Chondrocyte (in vitro differentiated cells): ENCODE data around the gene NYAP2. TPM values are rescaled to one million over a fixed set of nuclear protein-coding genes. Genes with fewer than 3 reads are reported as not detected.

ENCODE experiments used
- DNase-seq: peaks from one replicate; pipeline ENCODE4 v3.0.0; 2021; ENCODE audit warnings: mixed read lengths, low spot score
- H3K27ac Mint-ChIP-seq: one replicate; pipeline ENCODE4 v1.8.0; 2021; ENCODE audit warnings: mild to moderate bottlenecking, moderate library complexity, mixed read lengths; ENCODE audit not compliant: unreplicated experiment
- H3K27me3 Mint-ChIP-seq: 2 replicates; pipeline ENCODE4 v1.8.0; 2021; ENCODE audit warnings: low read depth, mixed read lengths
- H3K36me3 Mint-ChIP-seq: 2 replicates; pipeline ENCODE4 v1.8.0; 2021; ENCODE audit warnings: low read depth, mixed read lengths
- H3K4me1 Mint-ChIP-seq: 2 replicates; pipeline ENCODE4 v1.8.0; 2021; ENCODE audit warnings: low read depth, mild to moderate bottlenecking, mixed read lengths
- H3K4me3 Mint-ChIP-seq: one replicate; pipeline ENCODE4 v1.8.0; 2021; ENCODE audit warnings: mild to moderate bottlenecking, moderate library complexity, mixed read lengths; ENCODE audit not compliant: unreplicated experiment
- H3K9me3 Mint-ChIP-seq: 2 replicates; pipeline ENCODE4 v1.8.0; 2021; ENCODE audit warnings: low read depth, mixed read lengths
- total RNA-seq: library from RNA; stranded (reverse); gene quantifications from 3 replicates; pipeline ENCODE4 v1.2.1, GENCODE V29; 2021
- TF ChIP-seq, protein P1 (sequence below): fragments of 200-600 bp; sonication (generic); IDR thresholded peaks from 2 replicates; pipeline ENCODE4 v1.5.0; 2021; ENCODE audit warnings: antibody characterized with exemption, mild to moderate bottlenecking, moderate library complexity

Gene NYAP2
- total RNA-seq, 1 donor from 2014 or later = 0.05 TPM

DNA sequence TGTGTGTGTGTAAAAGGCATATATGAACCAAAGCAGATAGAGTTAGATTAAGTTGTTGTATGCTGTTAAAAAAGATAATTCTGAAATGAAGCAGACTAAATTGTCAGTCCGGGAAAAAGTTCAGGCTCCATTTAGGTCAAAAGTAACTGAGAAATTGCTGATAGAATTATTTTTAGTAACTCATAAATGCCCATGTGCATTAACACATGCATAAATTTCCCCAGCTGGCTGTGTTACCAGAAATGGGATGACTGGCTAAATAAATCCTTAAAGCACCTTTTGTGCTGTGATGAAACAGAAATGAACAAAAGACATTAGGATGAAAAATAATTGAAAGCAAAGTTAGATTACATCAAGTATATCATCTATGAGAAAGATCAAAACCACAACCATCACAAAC is 111.3 kb downstream of the NYAP2 start:
- Mint-ChIP-seq H3K9me3 (no peaks in the 10 kb centered on the region), H3K27me3 (no peaks in the 10 kb centered on the region), H3K4me1 (peaks cover 4% of the 10 kb centered on the region), H3K36me3 (no peaks in the 10 kb centered on the region), H3K4me3 (no peak overlapping the region), H3K27ac (no peak overlapping the region)
- DNase-seq = no peak
- TF ChIP-seq, protein P1, sequence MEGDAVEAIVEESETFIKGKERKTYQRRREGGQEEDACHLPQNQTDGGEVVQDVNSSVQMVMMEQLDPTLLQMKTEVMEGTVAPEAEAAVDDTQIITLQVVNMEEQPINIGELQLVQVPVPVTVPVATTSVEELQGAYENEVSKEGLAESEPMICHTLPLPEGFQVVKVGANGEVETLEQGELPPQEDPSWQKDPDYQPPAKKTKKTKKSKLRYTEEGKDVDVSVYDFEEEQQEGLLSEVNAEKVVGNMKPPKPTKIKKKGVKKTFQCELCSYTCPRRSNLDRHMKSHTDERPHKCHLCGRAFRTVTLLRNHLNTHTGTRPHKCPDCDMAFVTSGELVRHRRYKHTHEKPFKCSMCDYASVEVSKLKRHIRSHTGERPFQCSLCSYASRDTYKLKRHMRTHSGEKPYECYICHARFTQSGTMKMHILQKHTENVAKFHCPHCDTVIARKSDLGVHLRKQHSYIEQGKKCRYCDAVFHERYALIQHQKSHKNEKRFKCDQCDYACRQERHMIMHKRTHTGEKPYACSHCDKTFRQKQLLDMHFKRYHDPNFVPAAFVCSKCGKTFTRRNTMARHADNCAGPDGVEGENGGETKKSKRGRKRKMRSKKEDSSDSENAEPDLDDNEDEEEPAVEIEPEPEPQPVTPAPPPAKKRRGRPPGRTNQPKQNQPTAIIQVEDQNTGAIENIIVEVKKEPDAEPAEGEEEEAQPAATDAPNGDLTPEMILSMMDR = no peak

DNA sequence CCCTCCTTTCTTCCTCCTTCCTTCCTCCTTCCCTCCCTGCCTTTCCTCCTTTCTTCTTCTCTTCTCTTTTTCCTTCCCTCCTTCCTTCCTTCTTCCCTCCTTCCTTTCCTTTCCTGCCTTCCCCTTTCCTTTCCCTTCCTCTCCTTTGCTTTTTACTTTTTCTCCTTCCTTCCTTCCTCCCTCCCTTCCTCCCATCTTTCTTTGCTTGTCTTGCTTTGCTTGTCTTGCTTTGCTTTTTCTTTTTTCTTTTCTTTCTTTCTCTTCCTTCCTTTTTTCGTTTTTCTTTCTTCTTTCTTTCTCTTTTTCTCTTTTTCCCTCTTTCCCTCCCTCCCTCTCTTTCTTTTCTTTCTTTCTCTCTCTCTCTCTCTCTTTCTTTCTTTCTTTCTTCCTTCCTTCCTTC is 113.0 kb downstream of the NYAP2 start:
- H3K27me3 Mint-ChIP-seq = no peaks in the 10 kb centered on the region
- H3K4me1 Mint-ChIP-seq = peaks cover 4% of the 10 kb centered on the region
- no peaks in the 10 kb centered on the region for H3K36me3 Mint-ChIP-seq
- no peaks in the 10 kb centered on the region for H3K9me3 Mint-ChIP-seq
- H3K4me3 Mint-ChIP-seq = no peak overlapping the region
- no peak overlapping the region for H3K27ac Mint-ChIP-seq
- TF ChIP-seq, protein P1 = no peak
- DNase-seq = no peak

DNA sequence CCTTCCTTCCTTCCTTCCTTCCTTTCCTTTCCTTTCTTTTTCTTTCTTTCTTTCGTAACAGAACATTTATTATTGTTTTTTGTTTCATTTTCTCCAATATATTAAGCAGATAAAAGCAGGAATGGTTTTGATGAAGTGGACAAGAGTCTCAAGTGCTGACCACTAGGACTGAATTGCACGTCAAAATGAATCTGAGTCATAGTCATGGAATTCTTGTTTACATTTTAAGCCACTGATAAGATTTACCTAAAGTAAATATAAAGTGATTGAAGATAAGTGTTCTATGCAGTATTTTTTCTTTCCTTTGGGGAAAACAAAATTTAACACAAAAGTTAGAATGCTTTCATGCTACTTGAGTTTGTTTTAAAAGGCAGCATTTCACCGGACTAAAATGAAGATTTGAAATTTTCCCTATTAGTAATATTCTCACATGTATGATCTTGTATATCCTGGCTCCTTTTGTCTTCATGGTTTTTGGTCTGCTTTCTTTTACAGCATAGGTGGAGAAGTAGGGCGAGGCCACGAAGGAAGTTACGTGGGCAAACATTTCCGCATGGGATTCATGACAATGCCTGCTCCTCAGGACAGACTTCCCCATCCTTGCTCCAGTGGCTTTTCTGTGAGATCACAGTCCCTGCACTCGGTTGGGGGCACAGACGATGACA is 113.5 kb downstream of the NYAP2 start:
- TF ChIP-seq, protein P1 = peak; percentile 6
- Mint-ChIP-seq H3K4me1 (peaks cover 4% of the 10 kb centered on the region), H3K36me3 (no peaks in the 10 kb centered on the region), H3K27me3 (no peaks in the 10 kb centered on the region), H3K9me3 (no peaks in the 10 kb centered on the region), H3K27ac (no peak overlapping the region), H3K4me3 (no peak overlapping the region)
- DNase-seq = no peak

- no peaks in the 10 kb centered on the region for H3K9me3 Mint-ChIP-seq
- H3K27ac Mint-ChIP-seq = no peak overlapping the region
- peaks cover 4% of the 10 kb centered on the region for H3K4me1 Mint-ChIP-seq
- TF ChIP-seq, protein P1 = no peak
- H3K27me3 Mint-ChIP-seq = no peaks in the 10 kb centered on the region
- DNase-seq = no peak
- H3K36me3 Mint-ChIP-seq = no peaks in the 10 kb centered on the region
- no peak overlapping the region for H3K4me3 Mint-ChIP-seq
These were observed 115.5 kb downstream of the NYAP2 start for GRCh38 chr2:225515033-225515432.

DNA sequence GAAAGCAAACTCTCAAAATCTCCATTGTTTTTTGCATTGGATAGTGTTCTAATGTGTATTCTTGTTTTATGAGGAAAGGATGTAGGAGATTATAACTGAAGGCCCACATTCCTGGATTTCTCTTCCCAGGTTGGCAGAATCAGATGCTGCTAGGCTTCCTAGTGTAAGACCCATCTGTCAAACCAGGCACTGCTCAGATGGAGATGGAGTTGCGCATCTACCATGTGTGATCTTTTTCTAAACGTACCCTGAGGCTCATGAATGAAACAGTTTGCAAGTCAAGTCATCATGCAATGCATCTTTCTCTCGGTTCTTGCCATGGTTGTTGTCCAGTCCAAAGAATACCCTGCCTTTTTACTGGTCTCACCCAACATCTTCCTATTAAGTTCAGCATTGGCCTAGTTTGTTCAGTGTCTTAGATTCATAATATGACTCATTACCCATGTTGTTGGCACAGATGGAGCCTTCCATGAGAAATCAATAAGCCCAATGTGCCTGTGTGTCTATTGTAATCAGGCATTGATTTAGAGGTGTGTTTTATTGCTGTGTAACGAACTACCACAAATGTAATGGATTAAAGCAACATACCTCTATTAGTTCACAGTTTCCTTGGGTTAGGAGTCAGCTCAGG is 127.4 kb downstream of the NYAP2 start:
- Mint-ChIP-seq H3K27me3 (no peaks in the 10 kb centered on the region), H3K36me3 (no peaks in the 10 kb centered on the region), H3K4me1 (no peaks in the 10 kb centered on the region), H3K4me3 (no peak overlapping the region), H3K27ac (no peak overlapping the region), H3K9me3 (no peaks in the 10 kb centered on the region)
- TF ChIP-seq, protein P1 = no peak
- no peak for DNase-seq
